HEK293 (cell line): ENCODE results near the gene SENP1.

ENCODE experiments used
- ELK4 ChIP-seq: IDR thresholded peaks from 2 replicates; pipeline ENCODE4 v1.6.1; 2011; ENCODE audit warnings: mild to moderate bottlenecking, low read depth, low read length, borderline replicate concordance
- GLIS2 ChIP-seq: fragments of 450-650 bp; formaldehyde crosslinking; IDR thresholded peaks from 2 replicates; pipeline ENCODE4 v1.5.1; 2016; ENCODE audit warnings: missing biosample characterization, missing genetic modification characterization
- HOXA7 ChIP-seq: sonication (generic); formaldehyde crosslinking; IDR thresholded peaks from 2 replicates; pipeline ENCODE4 v1.8.1; 2022; ENCODE audit warnings: missing genetic modification reagents, borderline replicate concordance
- KLF1 ChIP-seq: fragments of 450-650 bp; formaldehyde crosslinking; IDR thresholded peaks from 2 replicates; pipeline ENCODE4 v1.5.1; 2016; ENCODE audit warnings: missing biosample characterization, missing genetic modification characterization
- KLF7 ChIP-seq: fragments of 450-650 bp; formaldehyde crosslinking; IDR thresholded peaks from 2 replicates; pipeline ENCODE4 v1.5.1; 2016; ENCODE audit warnings: missing biosample characterization, missing genetic modification characterization, borderline replicate concordance
- OVOL3 ChIP-seq: fragments of 450-650 bp; formaldehyde crosslinking; IDR thresholded peaks from 2 replicates; pipeline ENCODE4 v1.5.1; 2016; ENCODE audit warnings: missing biosample characterization, missing genetic modification characterization
- PRDM10 ChIP-seq: fragments of 450-650 bp; formaldehyde crosslinking; IDR thresholded peaks from 2 replicates; pipeline ENCODE4 v1.5.1; 2016; ENCODE audit warnings: missing biosample characterization, missing genetic modification characterization
- REPIN1 ChIP-seq: fragments of 450-650 bp; formaldehyde crosslinking; IDR thresholded peaks from 2 replicates; pipeline ENCODE4 v1.5.1; 2017; ENCODE audit warnings: missing biosample characterization, missing genetic modification characterization, low read depth
- SCRT1 ChIP-seq: fragments of 450-650 bp; formaldehyde crosslinking; IDR thresholded peaks from 2 replicates; pipeline ENCODE4 v1.5.1; 2016; ENCODE audit warnings: missing biosample characterization, missing genetic modification characterization, borderline replicate concordance
- ZBTB20 ChIP-seq: fragments of 450-650 bp; formaldehyde crosslinking; IDR thresholded peaks from 2 replicates; pipeline ENCODE4 v1.5.1; 2016; ENCODE audit warnings: missing biosample characterization, missing genetic modification characterization
- ZFP37 ChIP-seq: fragments of 450-650 bp; formaldehyde crosslinking; IDR thresholded peaks from 2 replicates; pipeline ENCODE4 v1.5.1; 2016; ENCODE audit warnings: missing biosample characterization, missing genetic modification characterization
- ZNF121 ChIP-seq: fragments of 450-650 bp; formaldehyde crosslinking; IDR thresholded peaks from 2 replicates; pipeline ENCODE4 v1.5.1; 2016; ENCODE audit warnings: missing biosample characterization, missing genetic modification characterization
- ZNF146 ChIP-seq: fragments of 450-650 bp; formaldehyde crosslinking; IDR thresholded peaks from 2 replicates; pipeline ENCODE4 v1.5.1; 2016; ENCODE audit warnings: missing biosample characterization, missing genetic modification characterization
- ZNF169 ChIP-seq: fragments of 450-650 bp; formaldehyde crosslinking; IDR thresholded peaks from 2 replicates; pipeline ENCODE4 v1.5.1; 2016; ENCODE audit warnings: missing biosample characterization, missing genetic modification characterization
- ZNF184 ChIP-seq: fragments of 450-650 bp; IDR thresholded peaks from 2 replicates; pipeline ENCODE4 v1.5.1; 2018; ENCODE audit warnings: missing biosample characterization, mild to moderate bottlenecking, missing genetic modification characterization
- ZNF341 ChIP-seq: fragments of 450-650 bp; formaldehyde crosslinking; IDR thresholded peaks from 2 replicates; pipeline ENCODE4; 2016; ENCODE audit warnings: low read depth, missing biosample characterization, missing genetic modification characterization
- ZNF488 ChIP-seq: fragments of 450-650 bp; formaldehyde crosslinking; IDR thresholded peaks from 2 replicates; pipeline ENCODE4 v1.5.1; 2016; ENCODE audit warnings: missing biosample characterization, missing genetic modification characterization
- ZNF514 ChIP-seq: fragments of 450-650 bp; formaldehyde crosslinking; IDR thresholded peaks from 2 replicates; pipeline ENCODE4 v1.5.1; 2016; ENCODE audit warnings: missing biosample characterization, missing genetic modification characterization
- ZNF664 ChIP-seq: fragments of 450-650 bp; formaldehyde crosslinking; IDR thresholded peaks from 2 replicates; pipeline ENCODE4 v1.5.1; 2016; ENCODE audit warnings: missing biosample characterization, missing genetic modification characterization
- ZNF670 ChIP-seq: fragments of 450-650 bp; formaldehyde crosslinking; IDR thresholded peaks from 2 replicates; pipeline ENCODE4 v1.5.1; 2016; ENCODE audit warnings: missing biosample characterization, missing genetic modification characterization, low read depth
- ZNF677 ChIP-seq: fragments of 450-650 bp; IDR thresholded peaks from 2 replicates; pipeline ENCODE4 v1.5.0; 2018; ENCODE audit warnings: missing biosample characterization, mild to moderate bottlenecking, missing genetic modification characterization, moderate library complexity
- ZNF768 ChIP-seq: fragments of 450-650 bp; formaldehyde crosslinking; IDR thresholded peaks from 2 replicates; pipeline ENCODE4 v1.5.1; 2018; ENCODE audit warnings: missing biosample characterization, mild to moderate bottlenecking, missing genetic modification characterization
- ZNF837 ChIP-seq: fragments of 450-650 bp; formaldehyde crosslinking; IDR thresholded peaks from 2 replicates; pipeline ENCODE4 v1.5.1; 2016; ENCODE audit warnings: missing biosample characterization, missing genetic modification characterization
- TF ChIP-seq, protein P1 (sequence below): fragments of 450-650 bp; formaldehyde crosslinking; IDR thresholded peaks from 2 replicates; pipeline ENCODE4 v1.5.1; 2016; ENCODE audit warnings: missing biosample characterization, missing genetic modification characterization
- TF ChIP-seq, protein P2 (sequence below): fragments of 450-650 bp; formaldehyde crosslinking; IDR thresholded peaks from 2 replicates; pipeline ENCODE4 v1.5.1; 2016; ENCODE audit warnings: missing biosample characterization, missing genetic modification characterization
- TF ChIP-seq, protein P3 (sequence below): fragments of 450-650 bp; formaldehyde crosslinking; IDR thresholded peaks from 2 replicates; pipeline ENCODE4 v1.5.1; 2016; ENCODE audit warnings: missing biosample characterization, missing genetic modification characterization
- TF ChIP-seq, protein P4 (sequence below): fragments of 450-650 bp; formaldehyde crosslinking; IDR thresholded peaks from 2 replicates; pipeline ENCODE4 v1.5.1; 2017; ENCODE audit warnings: missing biosample characterization, missing genetic modification characterization

Gene SENP1

GRCh38 chr12:48105867-48106680, at the start of gene SENP1 (continued):
- peak; percentile 83 for TF ChIP-seq PRDM10 (tag by site-specific recombination)
- peak; percentile 63 for TF ChIP-seq OVOL3
- TF ChIP-seq ZNF514 (tag by site-specific recombination): no peak
- TF ChIP-seq, protein P1, sequence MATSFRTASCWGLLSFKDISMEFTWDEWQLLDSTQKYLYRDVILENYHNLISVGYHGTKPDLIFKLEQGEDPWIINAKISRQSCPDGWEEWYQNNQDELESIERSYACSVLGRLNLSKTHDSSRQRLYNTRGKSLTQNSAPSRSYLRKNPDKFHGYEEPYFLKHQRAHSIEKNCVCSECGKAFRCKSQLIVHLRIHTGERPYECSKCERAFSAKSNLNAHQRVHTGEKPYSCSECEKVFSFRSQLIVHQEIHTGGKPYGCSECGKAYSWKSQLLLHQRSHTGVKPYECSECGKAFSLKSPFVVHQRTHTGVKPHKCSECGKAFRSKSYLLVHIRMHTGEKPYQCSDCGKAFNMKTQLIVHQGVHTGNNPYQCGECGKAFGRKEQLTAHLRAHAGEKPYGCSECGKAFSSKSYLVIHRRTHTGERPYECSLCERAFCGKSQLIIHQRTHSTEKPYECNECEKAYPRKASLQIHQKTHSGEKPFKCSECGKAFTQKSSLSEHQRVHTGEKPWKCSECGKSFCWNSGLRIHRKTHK (tag by site-specific recombination): no peak
- TF ChIP-seq ZBTB20 (tag by site-specific recombination): peak; percentile 88; the same call in 1 of the 2 replicates
- peak; percentile 47; the same call in 1 of the 2 replicates for TF ChIP-seq KLF1 (tag by site-specific recombination)
- 0 out of 2 replicates have a peak, but pooled peaks have one; percentile 26 for TF ChIP-seq ZNF146
- TF ChIP-seq, protein P2, sequence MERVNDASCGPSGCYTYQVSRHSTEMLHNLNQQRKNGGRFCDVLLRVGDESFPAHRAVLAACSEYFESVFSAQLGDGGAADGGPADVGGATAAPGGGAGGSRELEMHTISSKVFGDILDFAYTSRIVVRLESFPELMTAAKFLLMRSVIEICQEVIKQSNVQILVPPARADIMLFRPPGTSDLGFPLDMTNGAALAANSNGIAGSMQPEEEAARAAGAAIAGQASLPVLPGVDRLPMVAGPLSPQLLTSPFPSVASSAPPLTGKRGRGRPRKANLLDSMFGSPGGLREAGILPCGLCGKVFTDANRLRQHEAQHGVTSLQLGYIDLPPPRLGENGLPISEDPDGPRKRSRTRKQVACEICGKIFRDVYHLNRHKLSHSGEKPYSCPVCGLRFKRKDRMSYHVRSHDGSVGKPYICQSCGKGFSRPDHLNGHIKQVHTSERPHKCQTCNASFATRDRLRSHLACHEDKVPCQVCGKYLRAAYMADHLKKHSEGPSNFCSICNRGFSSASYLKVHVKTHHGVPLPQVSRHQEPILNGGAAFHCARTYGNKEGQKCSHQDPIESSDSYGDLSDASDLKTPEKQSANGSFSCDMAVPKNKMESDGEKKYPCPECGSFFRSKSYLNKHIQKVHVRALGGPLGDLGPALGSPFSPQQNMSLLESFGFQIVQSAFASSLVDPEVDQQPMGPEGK (tag by site-specific recombination): peak; percentile 88
- TF ChIP-seq ZNF670 (tag by site-specific recombination): no peak
- TF ChIP-seq ZNF341 (tag by site-specific recombination): peak; percentile 57; the same call in 1 of the 2 replicates
- TF ChIP-seq, protein P3, sequence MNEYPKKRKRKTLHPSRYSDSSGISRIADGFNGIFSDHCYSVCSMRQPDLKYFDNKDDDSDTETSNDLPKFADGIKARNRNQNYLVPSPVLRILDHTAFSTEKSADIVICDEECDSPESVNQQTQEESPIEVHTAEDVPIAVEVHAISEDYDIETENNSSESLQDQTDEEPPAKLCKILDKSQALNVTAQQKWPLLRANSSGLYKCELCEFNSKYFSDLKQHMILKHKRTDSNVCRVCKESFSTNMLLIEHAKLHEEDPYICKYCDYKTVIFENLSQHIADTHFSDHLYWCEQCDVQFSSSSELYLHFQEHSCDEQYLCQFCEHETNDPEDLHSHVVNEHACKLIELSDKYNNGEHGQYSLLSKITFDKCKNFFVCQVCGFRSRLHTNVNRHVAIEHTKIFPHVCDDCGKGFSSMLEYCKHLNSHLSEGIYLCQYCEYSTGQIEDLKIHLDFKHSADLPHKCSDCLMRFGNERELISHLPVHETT: peak; percentile 98
- peak; percentile 67 for TF ChIP-seq KLF7 (tag by site-specific recombination)
- TF ChIP-seq REPIN1 (tag by site-specific recombination): peak; percentile 81; the same call in 1 of the 2 replicates
- TF ChIP-seq ZNF837 (tag by site-specific recombination): peak; percentile 79; the same call in 1 of the 2 replicates
- TF ChIP-seq, protein P4, sequence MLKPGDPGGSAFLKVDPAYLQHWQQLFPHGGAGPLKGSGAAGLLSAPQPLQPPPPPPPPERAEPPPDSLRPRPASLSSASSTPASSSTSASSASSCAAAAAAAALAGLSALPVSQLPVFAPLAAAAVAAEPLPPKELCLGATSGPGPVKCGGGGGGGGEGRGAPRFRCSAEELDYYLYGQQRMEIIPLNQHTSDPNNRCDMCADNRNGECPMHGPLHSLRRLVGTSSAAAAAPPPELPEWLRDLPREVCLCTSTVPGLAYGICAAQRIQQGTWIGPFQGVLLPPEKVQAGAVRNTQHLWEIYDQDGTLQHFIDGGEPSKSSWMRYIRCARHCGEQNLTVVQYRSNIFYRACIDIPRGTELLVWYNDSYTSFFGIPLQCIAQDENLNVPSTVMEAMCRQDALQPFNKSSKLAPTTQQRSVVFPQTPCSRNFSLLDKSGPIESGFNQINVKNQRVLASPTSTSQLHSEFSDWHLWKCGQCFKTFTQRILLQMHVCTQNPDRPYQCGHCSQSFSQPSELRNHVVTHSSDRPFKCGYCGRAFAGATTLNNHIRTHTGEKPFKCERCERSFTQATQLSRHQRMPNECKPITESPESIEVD (tag by site-specific recombination): no peak
- TF ChIP-seq ZNF677 (tag by site-specific recombination): no peak
- TF ChIP-seq ZNF488 (tag by site-specific recombination): 0 out of 2 replicates have a peak, but pooled peaks have one; percentile 6
- no peak for TF ChIP-seq ZNF169 (tag by site-specific recombination)
- peak; percentile 76 for TF ChIP-seq GLIS2 (tag by site-specific recombination)
- no peak for TF ChIP-seq HOXA7 (CRISPR knock-in tag)
- no peak for TF ChIP-seq ZNF184
- no peak; the same call in 1 of the 2 replicates for TF ChIP-seq ELK4
- TF ChIP-seq ZNF768: no peak
- peak; percentile 34; the same call in 1 of the 2 replicates for TF ChIP-seq ZNF121 (tag by site-specific recombination)
- TF ChIP-seq ZFP37 (tag by site-specific recombination): peak; percentile 82
- peak; percentile 93 for TF ChIP-seq SCRT1 (tag by site-specific recombination)
- TF ChIP-seq ZNF664 (tag by site-specific recombination): peak; percentile 34; the same call in 1 of the 2 replicates
